ENCODE data around the gene KRTAP19-3.

DNA sequence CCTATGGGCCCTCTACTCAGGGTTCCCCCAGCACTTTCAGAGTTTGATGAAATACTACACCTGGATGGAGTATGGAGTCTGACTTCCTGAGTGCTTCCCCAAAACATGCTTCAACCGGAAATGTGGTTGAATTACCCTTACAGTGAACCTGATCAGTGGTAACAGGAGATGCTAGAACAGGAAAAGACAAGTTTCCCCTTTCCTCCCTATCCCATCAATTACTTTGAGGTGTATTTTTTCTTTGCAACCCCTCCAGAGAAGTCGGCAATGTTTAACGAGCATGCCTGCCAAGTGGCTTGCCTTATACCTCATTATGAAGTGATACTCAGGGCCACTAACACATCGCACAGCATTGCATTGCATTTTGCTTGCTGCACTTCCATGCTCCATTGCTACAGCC lies 44.8 kb downstream of the KRTAP19-3 start:
- TF ChIP-seq, protein P1, sequence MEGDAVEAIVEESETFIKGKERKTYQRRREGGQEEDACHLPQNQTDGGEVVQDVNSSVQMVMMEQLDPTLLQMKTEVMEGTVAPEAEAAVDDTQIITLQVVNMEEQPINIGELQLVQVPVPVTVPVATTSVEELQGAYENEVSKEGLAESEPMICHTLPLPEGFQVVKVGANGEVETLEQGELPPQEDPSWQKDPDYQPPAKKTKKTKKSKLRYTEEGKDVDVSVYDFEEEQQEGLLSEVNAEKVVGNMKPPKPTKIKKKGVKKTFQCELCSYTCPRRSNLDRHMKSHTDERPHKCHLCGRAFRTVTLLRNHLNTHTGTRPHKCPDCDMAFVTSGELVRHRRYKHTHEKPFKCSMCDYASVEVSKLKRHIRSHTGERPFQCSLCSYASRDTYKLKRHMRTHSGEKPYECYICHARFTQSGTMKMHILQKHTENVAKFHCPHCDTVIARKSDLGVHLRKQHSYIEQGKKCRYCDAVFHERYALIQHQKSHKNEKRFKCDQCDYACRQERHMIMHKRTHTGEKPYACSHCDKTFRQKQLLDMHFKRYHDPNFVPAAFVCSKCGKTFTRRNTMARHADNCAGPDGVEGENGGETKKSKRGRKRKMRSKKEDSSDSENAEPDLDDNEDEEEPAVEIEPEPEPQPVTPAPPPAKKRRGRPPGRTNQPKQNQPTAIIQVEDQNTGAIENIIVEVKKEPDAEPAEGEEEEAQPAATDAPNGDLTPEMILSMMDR (conservative IDR thresholded peaks at IDR 0.05; ENCODE audit: low read depth, low read length) = no peak
- TF ChIP-seq EZH2 (IDR thresholded peaks at IDR 0.05; ENCODE audit: low read length, unreplicated experiment) = no peak
